SIG-M5 (cell line): ENCODE data around the gene H1-8.
"Not testable (repeated sequence)": the region's sequence is repeated elsewhere in the genome, so short reads cannot be mapped to it uniquely, and the experiment has no call there.

Source experiments
- DNase-seq: peaks from one replicate; lab custom pipeline; 2025; lab: John Stamatoyannopoulos, UW

The H1-8 gene

GRCh38 chr3:129543156-129543790 lies at the start of gene H1-8:
H1-8 (plus strand) TSS chr3:129543175; CDS start chr3:129543219, 44 bp downstream.
- no peak for DNase-seq

- no peak for DNase-seq
Measured at GRCh38 chr3:129493206-129493605, 49.8 kb upstream of the H1-8 start.

- DNase-seq, result not testable (repeated sequence)
Measured at GRCh38 chr3:129494499-129494898, 48.5 kb upstream of the H1-8 start.

- DNase-seq, result not testable (repeated sequence)
Measured at GRCh38 chr3:129495006-129495639, 47.9 kb upstream of the H1-8 start.

- not testable (repeated sequence) for DNase-seq
Measured at GRCh38 chr3:129497876-129498275, 45.1 kb upstream of the H1-8 start.

GRCh38 chr3:129498603-129499488 lies 44.1 kb upstream of the H1-8 start:
- DNase-seq, result not testable (repeated sequence)

- DNase-seq, result not testable (repeated sequence)
Measured at GRCh38 chr3:129499604-129500333, 43.2 kb upstream of the H1-8 start.

- no peak for DNase-seq
Measured at GRCh38 chr3:129500334-129500658, 42.7 kb upstream of the H1-8 start.

- no peak for DNase-seq
Measured at GRCh38 chr3:129501630-129502029, 41.3 kb upstream of the H1-8 start.

- DNase-seq, result no peak
Measured at GRCh38 chr3:129502641-129503408, 40.1 kb upstream of the H1-8 start.

GRCh38 chr3:129503471-129504291 lies 39.3 kb upstream of the H1-8 start:
- no peak for DNase-seq

GRCh38 chr3:129504471-129505100 lies 38.4 kb upstream of the H1-8 start:
- DNase-seq, result peak; percentile 4

- no peak for DNase-seq
Measured at GRCh38 chr3:129505341-129505740, 37.6 kb upstream of the H1-8 start.

- DNase-seq, result no peak
Measured at GRCh38 chr3:129506231-129506742, 36.7 kb upstream of the H1-8 start.

- DNase-seq, result no peak
Measured at GRCh38 chr3:129507181-129507831, 35.7 kb upstream of the H1-8 start.

- DNase-seq, result no peak
Measured at GRCh38 chr3:129512595-129512994, 30.4 kb upstream of the H1-8 start.

- DNase-seq, result no peak
Measured at GRCh38 chr3:129513705-129514104, 29.3 kb upstream of the H1-8 start.

- no peak for DNase-seq
Measured at GRCh38 chr3:129514110-129514509, 28.9 kb upstream of the H1-8 start.

GRCh38 chr3:129514563-129514962 lies 28.4 kb upstream of the H1-8 start:
- DNase-seq, result no peak
